ENCODE measurements around the gene ULBP1.
A peak's percentile ranks its signal among the peaks of the same experiment; 100 is the strongest.

ULBP1 gene

DNA sequence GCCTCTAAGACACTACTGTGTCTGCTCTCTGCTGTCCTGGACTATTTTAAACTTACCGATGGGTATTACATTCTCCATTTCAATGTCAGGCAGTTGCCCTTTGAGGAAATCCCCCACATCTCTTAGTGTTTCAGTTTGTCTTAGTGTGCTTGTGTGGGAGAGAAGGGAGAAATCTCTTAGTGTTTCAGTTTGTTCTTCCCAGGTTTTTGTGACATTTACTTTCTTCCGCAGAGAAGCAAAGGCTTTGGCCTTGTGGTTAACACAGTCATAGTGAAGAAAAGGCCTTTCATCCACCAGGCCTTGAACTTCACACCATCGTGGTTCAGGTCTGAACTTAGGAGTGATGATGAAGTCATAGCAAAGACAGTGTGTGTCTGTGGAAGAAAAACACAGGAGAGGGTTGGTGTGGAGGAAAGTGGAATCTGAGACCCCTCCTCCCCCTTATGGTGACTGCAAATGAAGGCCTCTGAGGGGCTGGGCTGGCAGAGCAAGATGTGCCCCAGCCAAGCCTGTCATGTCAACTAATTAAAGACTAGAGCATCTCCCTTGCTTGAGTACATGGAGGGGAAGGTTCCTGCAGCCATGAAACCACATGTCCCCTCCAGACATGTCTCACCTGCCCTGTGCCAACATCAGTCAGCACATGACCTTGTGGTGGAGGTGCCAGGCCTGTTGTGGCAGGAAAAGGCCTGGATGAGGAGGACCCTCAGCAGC lies 37.7 kb downstream of the ULBP1 start:
- TF ChIP-seq CTCF (IDR thresholded peaks at IDR 0.05), result no peak

GRCh38 chr6:150002710-150003109 lies 39.0 kb downstream of the ULBP1 start:
- TF ChIP-seq CTCF (IDR thresholded peaks at IDR 0.05), result no peak

DNA sequence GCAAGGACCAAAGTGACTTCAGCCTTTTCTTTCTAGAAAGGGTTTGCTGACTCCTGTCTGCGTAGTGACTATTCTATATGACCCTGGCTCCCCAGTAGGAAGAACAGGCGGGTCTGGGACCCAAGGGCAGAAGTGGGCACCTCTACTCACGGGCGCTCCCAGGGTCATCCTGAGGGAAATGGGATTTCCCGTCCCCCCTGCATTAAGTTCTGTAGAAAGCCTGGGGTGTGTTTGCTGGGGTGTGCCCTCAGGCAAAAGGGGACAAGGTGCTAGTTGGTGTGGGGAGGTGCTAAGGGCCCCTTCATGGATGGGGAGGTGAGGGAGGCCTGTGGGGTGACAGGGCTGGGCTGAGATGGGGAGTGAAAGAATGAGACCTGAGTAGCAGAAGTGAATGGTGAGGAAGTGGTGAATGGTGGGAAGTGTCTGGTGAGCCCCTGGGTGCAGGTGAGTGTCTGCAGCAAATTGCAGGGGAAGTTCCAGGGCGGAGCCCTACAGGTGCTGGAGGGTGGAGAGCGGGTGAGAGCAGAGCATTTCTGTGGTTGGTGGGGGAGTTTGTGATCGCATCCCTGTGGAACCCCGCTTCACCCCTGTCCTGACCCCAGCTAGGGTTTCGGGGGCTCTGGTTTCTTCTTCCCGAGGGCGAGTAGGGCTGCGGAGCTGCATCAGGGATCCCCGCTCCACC lies 40.5 kb downstream of the ULBP1 start:
- TF ChIP-seq CTCF (IDR thresholded peaks at IDR 0.05), result no peak

GRCh38 chr6:150004783-150005717 lies 41.3 kb downstream of the ULBP1 start:
- TF ChIP-seq CTCF (IDR thresholded peaks at IDR 0.05), result no peak

DNA sequence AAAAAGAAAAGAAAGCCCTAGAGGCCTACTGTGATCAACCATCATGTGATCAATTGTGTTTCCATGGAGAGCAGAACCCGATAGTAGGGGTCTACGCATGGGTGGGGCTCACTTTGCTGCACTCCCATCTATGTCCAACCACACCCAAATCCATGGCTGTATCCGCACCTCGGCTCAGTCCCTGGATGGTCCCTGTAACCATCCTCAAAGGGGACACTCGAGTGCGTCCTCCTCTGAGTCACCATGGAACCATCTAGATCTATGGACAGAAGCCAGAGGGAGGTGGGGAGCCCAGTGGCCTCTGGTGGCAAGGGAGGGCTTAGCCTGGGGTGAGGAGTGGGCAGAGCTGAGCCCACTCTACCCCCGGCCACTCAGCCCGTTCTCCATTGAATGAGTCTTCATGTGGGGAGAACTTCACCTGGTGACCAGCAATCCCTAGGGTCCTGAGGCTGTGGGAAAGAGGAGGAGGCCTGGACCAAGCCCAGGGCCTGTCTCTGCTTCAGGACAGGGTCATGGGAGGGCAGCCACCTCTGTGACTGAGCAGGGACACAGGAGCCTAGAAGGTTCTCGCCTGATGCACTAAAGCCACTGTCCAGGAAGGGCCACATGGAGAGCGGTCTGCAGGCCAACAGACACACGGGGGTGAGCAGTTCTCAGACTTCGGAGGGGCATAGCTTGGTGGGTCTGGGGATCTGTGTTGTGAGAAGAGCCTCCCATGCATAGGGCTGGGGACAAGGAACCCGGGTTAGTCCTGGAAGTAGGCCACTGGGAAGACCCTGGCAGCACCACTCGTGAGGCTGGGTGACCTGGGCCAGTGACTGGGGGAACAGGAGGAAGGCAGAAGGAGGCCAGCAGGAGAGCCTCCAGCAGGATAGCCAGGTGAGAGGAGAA lies 42.3 kb downstream of the ULBP1 start:
- no peak for TF ChIP-seq CTCF (IDR thresholded peaks at IDR 0.05)

- TF ChIP-seq CTCF (IDR thresholded peaks at IDR 0.05), result peak; percentile 65
Observed at GRCh38 chr6:150006961-150007464, 43.3 kb downstream of the ULBP1 start.

All from LNCAP (cell line).